Gastrocnemius medialis (tissue), 4 donors: ENCODE data around the gene ADCY5. TPM values are rescaled to one million over a fixed set of nuclear protein-coding genes. Genes with fewer than 3 reads are reported as not detected.

ENCODE experiments used
- ATAC-seq, 2 donors: fragments of 150-250 bp; one replicate each; pipeline ENCODE4 v1.9.1; 2016
- DNase-seq, 2 donors: peaks; one replicate each; pipeline ENCODE4 v3.0.0-alpha.2; 2019
- H3K27ac ChIP-seq, 4 donors: fragments of 200-600 bp; sonication (generic); 1 replicate in 1 of 4; 2 replicates in 3 of 4; pipeline ENCODE4 v1.5.1; 2016 to 2018; ENCODE audit warnings: mild to moderate bottlenecking in 2 of 4, moderate library complexity in 1 of 4
- H3K27me3 ChIP-seq, 3 donors: fragments of 200-600 bp; sonication (generic) in 2 of 3; 1 replicate in 1 of 3; 2 replicates in 2 of 3; pipeline versions ENCODE4 v1.5.1 to v1.6.0; 2016 to 2019; ENCODE audit warnings: mild to moderate bottlenecking in 1 of 3, moderate library complexity in 1 of 3
- H3K36me3 ChIP-seq, 2 donors: fragments of 200-600 bp; sonication (generic) in 1 of 2; one replicate each; pipeline ENCODE4 v1.5.1; 2017 to 2018
- H3K4me1 ChIP-seq, 2 donors: fragments of 200-600 bp; sonication (generic) in 1 of 2; one replicate each; pipeline ENCODE4 v1.5.1; 2016 to 2017; ENCODE audit warnings: mild to moderate bottlenecking in 2 of 2
- H3K4me3 ChIP-seq, 4 donors: fragments of 200-600 bp; sonication (generic) in 3 of 4; 1 replicate in 1 of 4; 2 replicates in 3 of 4; pipeline ENCODE4 v1.5.1; 2016 to 2019; ENCODE audit warnings: mild to moderate bottlenecking in 2 of 4
- H3K9me3 ChIP-seq, 3 donors: fragments of 200-600 bp; sonication (generic) in 2 of 3; 1 replicate in 1 of 3; 2 replicates in 2 of 3; pipeline ENCODE4 v1.5.1; 2016 to 2019
- POLR2A ChIP-seq, 2 donors: fragments of 450-650 bp; IDR thresholded peaks; one replicate each; pipeline ENCODE4 v1.6.1; 2017; ENCODE audit warnings: antibody characterized with exemption in 2 of 2, mild to moderate bottlenecking in 2 of 2, moderate library complexity in 2 of 2
- in situ Hi-C, 4 donors: fragments of 200-750 bp; cut with MboI; loops; one replicate each; pipeline versions ENCODE4 v1.15.0 to v1.8.0; 2017; ENCODE audit warnings: low sequenced_read_pairs in 4 of 4
- intact Hi-C: fragments of 100-400 bp; cut with DNase I; formaldehyde crosslinking; loops from one replicate; pipeline ENCODE4 v1.15.1; 2023; ENCODE audit warnings: low total_unique reads
- total RNA-seq, 4 donors: library from RNA; depleted of rRNA; stranded (reverse); fragments of >200 nt; gene quantifications; one replicate each; pipeline versions ENCODE4 v1.1.0 to v1.2.3, GENCODE V29; 2016
- TF ChIP-seq, protein P1 (sequence below), 5 experiments: fragments of 450-650 bp in 3 of 5; fragments of 200-600 bp in 2 of 5; sonication (generic) in 2 of 5; IDR thresholded peaks in 4 of 5; conservative IDR thresholded peaks in 1 of 5; 1 replicate in 4 of 5; 2 replicates in 1 of 5; pipeline ENCODE4 v1.5.1; 2016 to 2019; ENCODE audit warnings: antibody characterized with exemption in 5 of 5, mild to moderate bottlenecking in 3 of 5, moderate library complexity in 3 of 5

ADCY5 gene
- total RNA-seq, 4 donors from 2014 or later, result 1.0 to 6.4 (median 4.3) TPM

DNA sequence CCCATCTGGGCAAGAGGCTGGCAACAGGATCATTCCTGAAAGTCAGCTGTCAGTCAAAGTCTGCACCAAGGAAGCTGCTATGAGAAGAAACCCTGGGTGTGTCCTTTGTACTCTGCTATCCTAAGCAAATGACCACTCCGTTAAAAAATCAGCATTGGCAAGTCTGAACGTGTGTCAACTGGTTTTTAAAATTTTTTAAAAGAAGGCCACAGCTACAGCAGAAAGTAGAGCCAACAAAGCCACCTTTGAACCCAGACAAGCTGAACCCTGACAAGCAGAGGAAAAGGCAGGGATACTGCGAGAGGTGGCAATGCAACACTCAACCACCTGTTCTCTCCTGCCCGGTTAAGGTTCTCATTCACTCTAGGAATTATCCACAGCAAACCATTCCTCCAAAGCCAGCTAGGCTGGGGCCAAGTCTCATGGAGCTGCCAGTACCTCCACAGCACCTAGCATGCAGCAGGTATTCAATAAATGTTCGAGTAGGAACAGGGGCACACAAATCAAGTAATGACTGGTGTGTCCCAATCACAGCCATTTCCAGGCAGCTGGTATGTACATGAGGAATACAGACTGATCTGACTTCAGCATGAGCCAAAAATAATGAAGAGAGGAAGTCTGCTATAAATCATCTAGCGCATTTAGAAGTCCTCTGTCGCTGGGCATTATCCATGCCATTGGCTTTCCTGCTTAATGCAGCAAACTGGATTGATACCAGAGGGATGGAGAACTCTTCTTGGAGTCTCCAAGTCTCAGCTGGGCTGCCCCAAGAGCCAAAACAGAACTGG, 76.0 kb downstream of the ADCY5 start:
- Histone ChIP-seq H3K27ac (no peak overlapping the region), H3K36me3 (no peaks in the 10 kb centered on the region), H3K4me1 (no peaks in the 10 kb centered on the region), H3K4me3 (no peak overlapping the region), H3K27me3 (no peaks in the 10 kb centered on the region), H3K9me3 (no peaks in the 10 kb centered on the region)
- TF ChIP-seq, protein P1, sequence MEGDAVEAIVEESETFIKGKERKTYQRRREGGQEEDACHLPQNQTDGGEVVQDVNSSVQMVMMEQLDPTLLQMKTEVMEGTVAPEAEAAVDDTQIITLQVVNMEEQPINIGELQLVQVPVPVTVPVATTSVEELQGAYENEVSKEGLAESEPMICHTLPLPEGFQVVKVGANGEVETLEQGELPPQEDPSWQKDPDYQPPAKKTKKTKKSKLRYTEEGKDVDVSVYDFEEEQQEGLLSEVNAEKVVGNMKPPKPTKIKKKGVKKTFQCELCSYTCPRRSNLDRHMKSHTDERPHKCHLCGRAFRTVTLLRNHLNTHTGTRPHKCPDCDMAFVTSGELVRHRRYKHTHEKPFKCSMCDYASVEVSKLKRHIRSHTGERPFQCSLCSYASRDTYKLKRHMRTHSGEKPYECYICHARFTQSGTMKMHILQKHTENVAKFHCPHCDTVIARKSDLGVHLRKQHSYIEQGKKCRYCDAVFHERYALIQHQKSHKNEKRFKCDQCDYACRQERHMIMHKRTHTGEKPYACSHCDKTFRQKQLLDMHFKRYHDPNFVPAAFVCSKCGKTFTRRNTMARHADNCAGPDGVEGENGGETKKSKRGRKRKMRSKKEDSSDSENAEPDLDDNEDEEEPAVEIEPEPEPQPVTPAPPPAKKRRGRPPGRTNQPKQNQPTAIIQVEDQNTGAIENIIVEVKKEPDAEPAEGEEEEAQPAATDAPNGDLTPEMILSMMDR (IDR thresholded peaks at IDR 0.05 in 4 of 5, conservative IDR thresholded peaks at IDR 0.05 in 1 of 5), result no peak
- TF ChIP-seq POLR2A (IDR thresholded peaks at IDR 0.05), result no peak
- intact Hi-C loops, result no loop called here
- in situ Hi-C loops, result no loop called here
- ATAC-seq, result no peak
- DNase-seq, result no peak

DNA sequence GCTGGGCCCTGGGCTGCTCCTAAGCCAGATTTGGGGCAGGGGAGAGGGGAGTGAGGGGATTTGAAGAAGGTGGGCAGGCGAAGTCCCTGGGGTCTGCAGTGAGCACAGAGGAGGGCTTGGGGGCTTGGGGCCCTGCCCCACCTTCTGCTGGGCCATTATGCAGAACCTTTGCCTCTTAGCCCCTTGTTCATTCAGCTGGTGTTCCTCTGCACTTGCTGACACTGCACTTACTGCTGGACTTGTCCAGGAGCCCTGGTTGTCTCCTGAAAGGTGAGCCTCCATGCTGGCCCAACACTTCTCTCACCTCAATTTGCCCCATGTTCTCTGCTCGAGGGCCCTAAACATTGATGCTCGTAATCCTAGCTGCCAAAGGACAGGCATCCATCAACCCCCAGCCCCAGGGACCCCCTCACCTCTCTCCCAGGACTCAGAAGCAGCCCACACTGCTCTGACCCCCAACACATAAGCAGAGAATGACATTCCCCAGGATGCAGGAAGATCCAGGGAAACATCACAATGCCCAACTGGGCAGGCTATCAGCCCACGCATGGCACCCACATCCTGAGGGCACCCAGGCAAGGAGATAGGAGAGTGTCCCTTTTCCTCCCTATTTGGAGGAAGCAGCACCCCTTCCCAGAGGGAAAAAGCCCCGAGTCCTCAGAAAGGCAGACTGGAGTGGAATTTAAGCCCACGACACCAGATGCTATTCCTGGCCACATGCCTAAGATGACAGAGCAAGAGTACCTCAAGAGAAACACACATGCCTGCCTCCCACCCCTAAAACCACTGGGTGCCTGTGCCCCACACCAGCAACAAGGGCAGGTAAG, 76.8 kb downstream of the ADCY5 start:
- no peak overlapping the region for H3K4me3 ChIP-seq
- H3K9me3 ChIP-seq, result no peaks in the 10 kb centered on the region
- DNase-seq (no peak), ATAC-seq (no peak)
- no peak for TF ChIP-seq POLR2A (IDR thresholded peaks at IDR 0.05)
- TF ChIP-seq, protein P1 (IDR thresholded peaks at IDR 0.05 in 4 of 5, conservative IDR thresholded peaks at IDR 0.05 in 1 of 5), result no peak
- intact Hi-C loops (no loop called here), in situ Hi-C loops (no loop called here)
- no peaks in the 10 kb centered on the region for H3K4me1 ChIP-seq
- H3K27me3 ChIP-seq, result no peaks in the 10 kb centered on the region
- no peak overlapping the region for H3K27ac ChIP-seq
- H3K36me3 ChIP-seq, result no peaks in the 10 kb centered on the region

DNA sequence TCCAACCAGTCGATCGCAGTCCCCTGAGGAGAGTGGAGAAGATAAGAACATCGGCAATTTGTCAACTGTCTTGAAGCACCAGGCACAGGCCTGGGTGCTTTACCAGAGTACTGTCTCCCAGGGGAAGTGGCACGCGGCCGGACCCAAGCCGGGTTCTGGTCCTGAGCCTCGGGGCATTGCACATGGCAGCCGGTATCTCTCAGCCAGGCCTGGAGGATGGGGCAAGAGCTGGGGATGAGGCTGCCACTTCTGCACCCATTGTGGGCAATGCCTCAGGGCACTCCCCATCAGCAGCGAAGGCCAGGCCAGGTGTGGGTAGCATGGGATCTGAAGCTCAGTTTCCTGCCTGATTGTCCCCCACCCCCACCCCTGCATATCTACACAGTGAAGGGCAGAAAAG, 77.5 kb downstream of the ADCY5 start:
- Histone ChIP-seq H3K27me3 (no peaks in the 10 kb centered on the region), H3K4me3 (no peak overlapping the region), H3K4me1 (no peaks in the 10 kb centered on the region), H3K9me3 (no peaks in the 10 kb centered on the region), H3K27ac (no peak overlapping the region), H3K36me3 (no peaks in the 10 kb centered on the region)
- intact Hi-C loops (no loop called here), in situ Hi-C loops (no loop called here)
- DNase-seq (no peak), ATAC-seq (no peak)
- TF ChIP-seq POLR2A (IDR thresholded peaks at IDR 0.05), result no peak
- TF ChIP-seq, protein P1 (IDR thresholded peaks at IDR 0.05 in 4 of 5, conservative IDR thresholded peaks at IDR 0.05 in 1 of 5), result no peak

DNA sequence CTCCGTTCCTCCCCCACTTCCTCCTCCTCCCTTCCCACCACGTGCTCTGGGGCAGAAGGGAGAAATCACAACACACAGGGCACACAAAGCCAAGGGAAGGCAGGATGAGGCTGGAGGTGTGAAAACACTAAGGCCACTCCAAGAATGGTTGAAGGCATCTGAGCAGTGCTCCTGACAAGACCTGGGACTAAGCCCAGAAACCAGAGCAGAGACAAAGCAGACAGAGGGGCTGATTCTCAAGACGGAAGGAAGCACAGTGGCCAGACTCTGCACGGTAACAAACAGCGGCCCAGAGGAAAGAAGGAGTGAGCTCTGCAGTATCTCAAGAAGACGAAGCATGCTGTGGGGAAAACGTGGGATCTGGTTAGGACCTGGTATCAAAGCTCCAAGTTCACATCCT, 78.1 kb downstream of the ADCY5 start:
- no peaks in the 10 kb centered on the region for H3K27me3 ChIP-seq
- H3K36me3 ChIP-seq, result no peaks in the 10 kb centered on the region
- no peak overlapping the region for H3K4me3 ChIP-seq
- intact Hi-C loops (no loop called here), in situ Hi-C loops (no loop called here)
- no peak for DNase-seq
- TF ChIP-seq POLR2A (IDR thresholded peaks at IDR 0.05), result no peak
- TF ChIP-seq, protein P1 (IDR thresholded peaks at IDR 0.05 in 4 of 5, conservative IDR thresholded peaks at IDR 0.05 in 1 of 5), result no peak
- no peaks in the 10 kb centered on the region for H3K4me1 ChIP-seq
- ATAC-seq, result no peak
- H3K27ac ChIP-seq, result no peak overlapping the region
- H3K9me3 ChIP-seq, result no peaks in the 10 kb centered on the region
